Measurements from ENCODE around the gene BRMS1.

Gene BRMS1

GRCh38 chr11:66288671-66289547 is 56.0 kb downstream of the BRMS1 start, which contains the start of gene YIF1A:
Gene YIF1A, minus strand, starts transcription at chr11:66289143. Its CDS starts 158 bp downstream, at chr11:66288985.
- H3K27me3 ChIP-seq (ENCODE audit: control insufficient read depth, insufficient read depth, low read length), result peaks cover 34% of the 10 kb centered on the region
- no peak within 1 kb of the TSS for H3K27ac ChIP-seq (ENCODE audit: low read length)

GRCh38 chr11:66287889-66288670 is 56.8 kb downstream of the BRMS1 start:
- Histone ChIP-seq H3K4me3 (ENCODE audit: low read length) (peak overlapping the region; percentile 76), H3K27ac (ENCODE audit: low read length) (no peak overlapping the region), H3K9me3 (ENCODE audit: control insufficient read depth, low read depth, low read length) (no peaks in the 10 kb centered on the region), H3K36me3 (ENCODE audit: control insufficient read depth, low read depth, low read length) (no peaks in the 10 kb centered on the region), H3K27me3 (ENCODE audit: control insufficient read depth, insufficient read depth, low read length) (peaks cover 30% of the 10 kb centered on the region), H3K9ac (ENCODE audit: low read length) (peak overlapping the region; percentile 86), H3K4me1 (ENCODE audit: control insufficient read depth, low read depth, low read length) (peaks cover 7% of the 10 kb centered on the region)

More at GRCh38 chr11:66288671-66289547, 56.0 kb downstream of the BRMS1 start, which contains the start of gene YIF1A:
- H3K9ac ChIP-seq (ENCODE audit: low read length), result peak within 1 kb of the TSS; percentile 86
- H3K36me3 ChIP-seq (ENCODE audit: control insufficient read depth, low read depth, low read length), result no peaks in the 10 kb centered on the region
- peak within 1 kb of the TSS; percentile 76 for H3K4me3 ChIP-seq (ENCODE audit: low read length)
- peaks cover 7% of the 10 kb centered on the region for H3K4me1 ChIP-seq (ENCODE audit: control insufficient read depth, low read depth, low read length)
- H3K9me3 ChIP-seq (ENCODE audit: control insufficient read depth, low read depth, low read length), result no peaks in the 10 kb centered on the region
